Measurements from ENCODE around the gene AFDN.

The AFDN gene

GRCh38 chr6:167842457-167842856 lies 15.7 kb downstream of the AFDN start:
- no peak for DNase-seq

- no peak for DNase-seq
These were observed 16.3 kb downstream of the AFDN start for GRCh38 chr6:167843023-167843422.

- no peak for DNase-seq
These were observed 19.1 kb downstream of the AFDN start for GRCh38 chr6:167845856-167846255.

- no peak for DNase-seq
These were observed 20.4 kb downstream of the AFDN start for GRCh38 chr6:167846997-167847606.

- DNase-seq = no peak
These were observed 21.2 kb downstream of the AFDN start for GRCh38 chr6:167847936-167848335.

- DNase-seq = no peak
These were observed 22.1 kb downstream of the AFDN start for GRCh38 chr6:167848783-167849182.

- no peak for DNase-seq
These were observed 23.2 kb downstream of the AFDN start for GRCh38 chr6:167849846-167850459.

GRCh38 chr6:167850782-167851181 lies 24.1 kb downstream of the AFDN start:
- no peak for DNase-seq

GRCh38 chr6:167851370-167851952 lies 24.8 kb downstream of the AFDN start:
- no peak for DNase-seq

GRCh38 chr6:167855825-167856425 lies 29.2 kb downstream of the AFDN start:
- no peak for DNase-seq

- DNase-seq = no peak
These were observed 29.8 kb downstream of the AFDN start for GRCh38 chr6:167856474-167856873.

- DNase-seq = no peak
These were observed 30.4 kb downstream of the AFDN start for GRCh38 chr6:167856999-167857660.

GRCh38 chr6:167858086-167858591 lies 31.4 kb downstream of the AFDN start:
- DNase-seq = no peak

GRCh38 chr6:167858842-167859664 lies 32.3 kb downstream of the AFDN start:
- DNase-seq = no peak

- no peak for DNase-seq
These were observed 34.0 kb downstream of the AFDN start for GRCh38 chr6:167860550-167861226.

- DNase-seq = no peak
These were observed 34.7 kb downstream of the AFDN start for GRCh38 chr6:167861424-167861823.

GRCh38 chr6:167863897-167864296 lies 37.2 kb downstream of the AFDN start:
- no peak for DNase-seq

GRCh38 chr6:167866642-167867041 lies 39.9 kb downstream of the AFDN start:
- no peak for DNase-seq

GRCh38 chr6:167870321-167870720 lies 43.6 kb downstream of the AFDN start:
- DNase-seq = no peak

GRCh38 chr6:167872538-167873210 lies 46.0 kb downstream of the AFDN start:
- DNase-seq = no peak
